ENCODE data around the gene DEDD. TPM values are rescaled to one million over a fixed set of nuclear protein-coding genes. Genes with fewer than 3 reads are reported as not detected.

The DEDD gene
- total RNA-seq, 2 experiments from 2014 or later = 21.1 to 41.9 TPM

DNA sequence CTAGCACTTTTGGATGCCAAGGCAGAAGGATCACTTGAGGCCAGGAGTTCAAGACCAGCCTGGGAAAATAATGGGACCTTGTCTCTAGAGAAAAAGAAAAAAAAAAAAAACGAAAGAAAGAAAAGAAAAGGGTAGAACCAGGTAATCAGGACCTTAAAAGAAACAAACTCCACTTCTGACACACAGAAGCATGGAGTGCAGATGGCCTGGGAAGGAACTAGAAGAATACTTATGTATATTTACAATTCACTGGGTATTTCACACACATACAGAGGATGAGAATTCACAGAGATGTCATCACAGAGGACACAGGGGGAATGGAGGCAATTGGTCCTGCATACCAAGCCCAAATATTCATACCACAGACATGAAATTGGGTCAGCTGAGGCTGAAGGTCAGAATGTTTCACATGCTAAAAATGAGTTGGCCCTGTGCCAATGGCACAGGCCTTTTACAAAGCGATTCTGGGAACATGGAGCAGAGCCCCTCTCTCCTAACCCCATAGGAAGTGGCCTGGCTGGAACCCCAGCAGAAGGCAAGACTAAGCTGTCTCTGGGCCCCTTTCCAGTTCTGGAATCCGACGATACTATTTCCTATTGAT, 40.4 kb upstream of the DEDD start:
- Histone ChIP-seq H3K9me2 (ENCODE audit: insufficient read depth, low read length) (no peaks in the 10 kb centered on the region), H3K4me1 (ENCODE audit: insufficient read depth, low read length, poor library complexity, severe bottlenecking) (peaks cover 23% of the 10 kb centered on the region), H4K20me1 (ENCODE audit: insufficient read depth, low read length) (no peaks in the 10 kb centered on the region), H3K4me2 (ENCODE audit: low read length) (no peak overlapping the region), H3K27ac (ENCODE audit: low read depth, low read length, poor library complexity, severe bottlenecking) (no peak overlapping the region), H3K36me3 (ENCODE audit: insufficient read depth, low read length) (peaks cover 60% of the 10 kb centered on the region), H3K4me3 (ENCODE audit: low read depth, low read length, poor library complexity, severe bottlenecking) (no peak overlapping the region), H2AFZ (ENCODE audit: low read length) (no peak overlapping the region), H3K9me3 (ENCODE audit: low read length) (no peaks in the 10 kb centered on the region), H3K79me2 (ENCODE audit: insufficient read depth, low read depth, low read length) (peaks cover 9% of the 10 kb centered on the region; the same call in 1 of the 2 replicates)
- TF ChIP-seq, protein P1, sequence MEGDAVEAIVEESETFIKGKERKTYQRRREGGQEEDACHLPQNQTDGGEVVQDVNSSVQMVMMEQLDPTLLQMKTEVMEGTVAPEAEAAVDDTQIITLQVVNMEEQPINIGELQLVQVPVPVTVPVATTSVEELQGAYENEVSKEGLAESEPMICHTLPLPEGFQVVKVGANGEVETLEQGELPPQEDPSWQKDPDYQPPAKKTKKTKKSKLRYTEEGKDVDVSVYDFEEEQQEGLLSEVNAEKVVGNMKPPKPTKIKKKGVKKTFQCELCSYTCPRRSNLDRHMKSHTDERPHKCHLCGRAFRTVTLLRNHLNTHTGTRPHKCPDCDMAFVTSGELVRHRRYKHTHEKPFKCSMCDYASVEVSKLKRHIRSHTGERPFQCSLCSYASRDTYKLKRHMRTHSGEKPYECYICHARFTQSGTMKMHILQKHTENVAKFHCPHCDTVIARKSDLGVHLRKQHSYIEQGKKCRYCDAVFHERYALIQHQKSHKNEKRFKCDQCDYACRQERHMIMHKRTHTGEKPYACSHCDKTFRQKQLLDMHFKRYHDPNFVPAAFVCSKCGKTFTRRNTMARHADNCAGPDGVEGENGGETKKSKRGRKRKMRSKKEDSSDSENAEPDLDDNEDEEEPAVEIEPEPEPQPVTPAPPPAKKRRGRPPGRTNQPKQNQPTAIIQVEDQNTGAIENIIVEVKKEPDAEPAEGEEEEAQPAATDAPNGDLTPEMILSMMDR (conservative IDR thresholded peaks at IDR 0.05; ENCODE audit: low read length) = no peak
- no peak for TF ChIP-seq EZH2phosphoT487 (IDR thresholded peaks at IDR 0.05; ENCODE audit: borderline replicate concordance, low read depth, low read length)
- no peak for DNase-seq (ENCODE audit: low spot score)
- ChIA-PET POLR2A (interaction anchor here (0.6 kb wide), 2 partner anchors 35 to 67 kb away, joined by 3 read pairs; no protein-coding TSS in a partner anchor), CTCF (ENCODE audit: unreplicated experiment) (no interaction called here)
- intact Hi-C loops (cut with micrococcal nuclease; ENCODE audit: unreplicated experiment) = no loop called here
- no TSS peak for BruUV-seq (replicated peaks)

DNA sequence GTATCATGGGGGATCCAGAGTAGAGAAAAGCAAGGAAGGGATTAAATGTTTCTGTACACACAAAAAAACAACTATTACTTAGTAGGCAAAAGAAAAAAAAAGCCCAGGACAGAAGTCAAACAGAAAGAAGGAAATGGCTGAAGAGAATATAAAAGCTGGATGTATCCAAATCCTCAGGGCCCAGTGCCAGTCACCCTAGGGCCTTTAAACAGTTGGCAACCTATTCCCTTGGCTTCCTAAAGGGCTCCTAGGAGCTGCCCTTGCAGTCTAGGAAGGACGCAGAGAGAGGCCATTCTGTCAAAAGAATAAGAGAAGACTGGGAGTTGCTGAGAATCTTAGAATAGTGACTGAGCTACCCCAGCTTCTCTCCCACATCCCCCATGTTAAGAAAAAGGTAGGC, 39.9 kb upstream of the DEDD start:
- no peak overlapping the region for H3K4me3 ChIP-seq (ENCODE audit: low read depth, low read length, poor library complexity, severe bottlenecking)
- CTCF ChIA-PET (ENCODE audit: unreplicated experiment) = no interaction called here
- no peaks in the 10 kb centered on the region for H4K20me1 ChIP-seq (ENCODE audit: insufficient read depth, low read length)
- H3K79me2 ChIP-seq (ENCODE audit: insufficient read depth, low read depth, low read length) = peaks cover 9% of the 10 kb centered on the region; the same call in 1 of the 2 replicates
- H3K36me3 ChIP-seq (ENCODE audit: insufficient read depth, low read length) = peaks cover 60% of the 10 kb centered on the region
- no peaks in the 10 kb centered on the region for H3K9me2 ChIP-seq (ENCODE audit: insufficient read depth, low read length)
- intact Hi-C loops (cut with micrococcal nuclease; ENCODE audit: unreplicated experiment) = no loop called here
- POLR2A ChIA-PET = interaction anchor here (0.6 kb wide), 2 partner anchors 36 to 66 kb away, joined by 3 read pairs; no protein-coding TSS in a partner anchor
- no peaks in the 10 kb centered on the region for H3K9me3 ChIP-seq (ENCODE audit: low read length)
- no peak overlapping the region for H2AFZ ChIP-seq (ENCODE audit: low read length)
- BruUV-seq (replicated peaks) = no TSS peak
- DNase-seq (ENCODE audit: low spot score) = no peak
- H3K4me2 ChIP-seq (ENCODE audit: low read length) = no peak overlapping the region
- no peak overlapping the region for H3K27ac ChIP-seq (ENCODE audit: low read depth, low read length, poor library complexity, severe bottlenecking)
- TF ChIP-seq, protein P1 (conservative IDR thresholded peaks at IDR 0.05; ENCODE audit: low read length) = no peak
- TF ChIP-seq EZH2phosphoT487 (IDR thresholded peaks at IDR 0.05; ENCODE audit: borderline replicate concordance, low read depth, low read length) = no peak
- peaks cover 19% of the 10 kb centered on the region for H3K4me1 ChIP-seq (ENCODE audit: insufficient read depth, low read length, poor library complexity, severe bottlenecking)

DNA sequence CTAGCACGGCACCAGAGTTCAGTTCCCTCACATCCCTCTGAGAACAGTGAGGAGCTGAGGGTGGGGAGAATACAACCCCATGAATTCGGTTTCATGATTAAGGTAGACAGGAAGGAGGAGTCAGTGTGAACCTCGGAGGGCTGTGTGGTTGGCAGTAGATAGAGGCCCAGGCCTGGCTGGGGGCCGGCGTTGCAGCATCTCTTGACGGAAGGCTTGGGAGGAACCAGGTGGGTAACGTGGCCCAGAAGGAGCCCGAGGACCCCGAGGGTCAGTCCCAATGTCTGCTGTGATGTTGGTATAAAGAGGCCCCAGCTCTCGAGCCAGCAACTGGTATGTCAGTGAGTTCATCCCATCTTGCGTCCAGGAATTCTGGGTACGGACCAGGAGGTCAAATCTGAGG, 39.2 kb upstream of the DEDD start:
- Histone ChIP-seq H3K79me2 (ENCODE audit: insufficient read depth, low read depth, low read length) (peaks cover 6% of the 10 kb centered on the region; the same call in 1 of the 2 replicates), H3K4me1 (ENCODE audit: insufficient read depth, low read length, poor library complexity, severe bottlenecking) (peaks cover 23% of the 10 kb centered on the region), H3K27ac (ENCODE audit: low read depth, low read length, poor library complexity, severe bottlenecking) (no peak overlapping the region), H4K20me1 (ENCODE audit: insufficient read depth, low read length) (no peaks in the 10 kb centered on the region), H3K4me2 (ENCODE audit: low read length) (no peak overlapping the region), H3K36me3 (ENCODE audit: insufficient read depth, low read length) (peaks cover 60% of the 10 kb centered on the region), H3K4me3 (ENCODE audit: low read depth, low read length, poor library complexity, severe bottlenecking) (no peak overlapping the region), H3K9me3 (ENCODE audit: low read length) (no peaks in the 10 kb centered on the region), H3K9me2 (ENCODE audit: insufficient read depth, low read length) (no peaks in the 10 kb centered on the region), H2AFZ (ENCODE audit: low read length) (no peak overlapping the region)
- POLR2A ChIA-PET = interaction anchor here (0.6 to 1.2 kb wide), 3 partner anchors 24 to 214 kb away, joined by 3 to 4 read pairs (median 3); no protein-coding TSS in a partner anchor
- CTCF ChIA-PET (ENCODE audit: unreplicated experiment) = no interaction called here
- TF ChIP-seq, protein P1 (conservative IDR thresholded peaks at IDR 0.05; ENCODE audit: low read length) = no peak
- TF ChIP-seq EZH2phosphoT487 (IDR thresholded peaks at IDR 0.05; ENCODE audit: borderline replicate concordance, low read depth, low read length) = no peak
- BruUV-seq (replicated peaks) = no TSS peak
- no peak for DNase-seq (ENCODE audit: low spot score)
- intact Hi-C loops (cut with micrococcal nuclease; ENCODE audit: unreplicated experiment) = no loop called here
